ENCODE data around the gene AOAH.
"Not testable (repeated sequence)": the region's sequence is repeated elsewhere in the genome, so short reads cannot be mapped to it uniquely, and the experiment has no call there.

The AOAH gene

DNA sequence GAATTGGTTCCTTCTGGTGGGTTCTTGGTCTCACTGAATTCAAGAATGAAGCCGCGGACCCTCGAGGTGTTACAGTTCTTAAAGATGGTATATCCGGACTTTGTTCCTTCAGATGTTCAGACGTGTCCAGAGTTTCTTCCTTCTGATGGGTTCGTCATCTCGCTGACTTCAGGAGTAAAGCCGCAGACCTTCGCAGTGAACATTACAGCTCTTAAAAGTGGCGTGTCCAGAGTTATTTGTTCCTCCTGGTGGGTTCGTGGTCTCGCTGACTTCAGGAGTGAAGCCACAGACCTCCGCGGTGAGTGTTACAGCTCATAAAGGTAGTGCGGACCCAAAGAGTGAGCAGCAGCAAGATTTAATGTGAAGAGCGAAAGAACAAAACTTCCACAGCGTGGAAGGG is 220.1 kb downstream of the AOAH start:
- DNase-seq = not testable (repeated sequence)

DNA sequence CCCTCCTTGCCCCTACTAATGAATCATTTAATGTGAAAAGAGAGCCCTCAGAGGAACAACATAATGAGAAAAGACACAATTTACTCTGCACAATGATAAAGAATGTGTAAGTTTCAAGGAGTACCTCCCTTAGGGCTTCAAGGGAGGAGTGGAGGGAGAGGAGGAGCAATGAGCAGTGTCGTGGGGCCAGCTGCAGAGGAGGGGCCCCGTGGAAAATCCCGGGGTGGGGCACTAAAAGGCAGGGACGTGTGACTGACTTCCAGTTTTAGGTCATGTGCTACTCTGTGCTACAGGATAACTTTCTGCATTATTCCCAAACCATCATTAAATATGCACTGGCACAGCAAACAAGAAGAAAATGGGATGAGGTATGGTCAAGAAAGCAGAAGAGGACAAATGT is 226.5 kb downstream of the AOAH start:
- no peak for DNase-seq

DNA sequence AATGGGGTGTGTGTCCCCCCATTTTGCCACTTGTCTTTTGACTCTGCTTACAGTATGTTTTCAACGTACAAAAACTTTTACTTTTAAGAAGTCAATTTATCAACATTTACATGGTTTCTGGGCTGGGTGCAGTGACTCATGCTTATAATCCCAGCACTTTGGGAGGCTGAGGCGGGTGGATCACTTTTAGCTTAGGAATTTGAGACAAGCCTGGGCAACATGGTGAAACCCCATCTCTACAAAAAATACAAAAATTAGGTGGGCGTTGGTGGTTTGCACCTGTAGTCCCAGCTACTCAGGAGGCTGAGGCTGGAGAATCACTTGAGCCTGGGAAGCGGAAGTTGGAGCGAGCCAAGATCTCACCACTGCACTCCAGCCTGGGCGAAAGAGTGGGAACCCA is 227.1 kb downstream of the AOAH start:
- DNase-seq = not testable (repeated sequence)

DNA sequence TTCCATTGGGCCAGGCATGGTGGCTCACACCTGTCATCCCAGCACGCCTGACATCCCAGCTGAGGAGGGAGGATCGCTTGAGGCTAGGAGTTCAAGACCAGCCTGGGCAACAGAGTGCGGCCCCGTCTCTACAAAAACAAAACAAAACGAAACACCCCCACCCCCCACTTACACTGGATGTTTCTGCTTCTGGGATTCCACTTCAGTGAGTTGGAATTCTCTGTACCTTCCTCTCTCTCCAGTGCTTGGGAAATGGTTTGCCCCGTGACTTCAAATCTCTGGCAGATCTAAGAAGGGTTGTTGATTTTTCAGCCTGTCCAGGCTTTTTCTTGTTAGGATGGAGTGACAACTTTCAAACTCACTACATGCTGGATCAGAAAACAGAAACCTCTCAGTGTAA is 227.7 kb downstream of the AOAH start:
- no peak for DNase-seq

DNA sequence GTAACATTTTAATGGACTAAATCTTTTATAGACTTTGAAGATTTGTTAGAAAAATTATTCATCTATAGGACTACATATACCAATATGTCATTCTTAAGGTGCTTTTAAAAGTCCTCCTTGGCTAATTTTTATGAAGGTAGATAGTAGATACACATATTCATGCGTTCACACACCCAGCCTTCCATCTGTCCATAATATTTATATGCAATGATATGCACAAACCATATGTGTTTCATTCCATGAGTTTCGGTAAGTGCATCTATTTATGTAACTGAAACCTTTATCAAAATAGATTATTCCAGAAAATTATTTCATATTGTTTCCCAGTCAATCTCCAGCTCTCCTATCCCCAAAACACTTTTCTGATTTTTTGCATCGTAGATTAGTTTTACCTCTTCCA is 233.0 kb downstream of the AOAH start:
- DNase-seq = no peak

DNA sequence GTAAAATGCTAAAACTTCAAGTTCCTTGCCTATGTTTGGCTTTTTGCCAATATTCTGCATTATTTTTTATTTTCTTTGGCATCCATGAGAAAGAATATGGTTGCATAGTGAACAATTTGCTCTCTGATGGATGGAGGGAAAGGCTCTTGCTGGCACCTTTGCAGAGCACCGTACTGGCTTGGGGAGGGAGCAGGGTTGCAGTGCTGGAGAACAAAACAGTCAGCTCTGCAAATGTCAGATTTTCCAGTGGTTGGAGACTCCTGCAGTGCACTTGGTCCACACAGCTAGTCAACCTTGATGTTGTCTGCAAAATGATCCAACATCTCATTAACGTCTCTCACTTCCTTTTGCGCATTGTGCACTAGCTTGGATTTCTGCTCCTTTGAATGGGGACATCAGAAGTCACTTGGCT is 233.9 kb downstream of the AOAH start:
- no peak for DNase-seq

DNA sequence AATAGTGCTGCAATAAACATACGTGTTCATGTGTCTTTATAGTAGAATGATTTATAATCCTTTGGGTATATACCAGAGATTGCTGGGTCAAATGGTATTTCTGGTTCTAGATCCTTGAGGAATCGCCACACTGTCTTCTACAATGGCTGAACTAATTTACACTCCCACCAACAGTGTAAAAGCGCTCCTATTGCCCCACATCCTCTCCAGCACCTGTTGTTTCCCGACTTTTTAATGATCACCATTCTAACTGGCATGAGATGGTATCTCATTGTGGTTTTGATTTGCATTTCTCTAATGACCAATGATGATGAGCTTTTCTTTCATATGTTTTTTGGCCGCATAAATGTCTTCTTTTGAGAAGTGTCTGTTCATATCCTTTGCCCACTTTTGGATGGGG is 235.6 kb downstream of the AOAH start:
- DNase-seq = not testable (repeated sequence)

DNA sequence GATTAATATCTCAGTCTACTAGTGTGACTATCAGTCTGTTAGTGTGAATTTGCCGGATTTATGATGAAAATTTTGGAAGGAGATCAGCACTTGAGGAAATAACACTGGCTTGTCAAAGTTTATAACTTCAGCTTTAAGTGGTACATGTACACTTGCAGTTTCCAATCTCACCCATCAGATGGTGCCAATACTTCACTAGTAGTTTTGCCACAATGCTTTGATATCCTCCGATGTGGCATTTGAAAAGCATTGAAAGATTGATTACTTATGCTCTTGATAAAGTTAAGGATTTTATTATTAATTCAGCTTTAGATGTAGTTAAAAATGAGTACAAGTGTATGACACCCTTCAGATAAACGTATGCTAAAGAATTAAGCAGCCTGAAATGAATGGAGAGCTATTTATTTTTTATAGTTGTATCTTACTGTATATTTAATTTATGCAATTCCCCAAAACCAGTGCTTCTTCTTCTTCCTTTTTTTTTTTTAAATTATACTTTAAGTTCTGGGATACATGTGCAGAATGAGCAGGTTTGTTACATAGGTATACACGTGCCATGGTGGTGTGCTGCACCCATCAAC is 236.4 kb downstream of the AOAH start:
- DNase-seq = peak; percentile 69

DNA sequence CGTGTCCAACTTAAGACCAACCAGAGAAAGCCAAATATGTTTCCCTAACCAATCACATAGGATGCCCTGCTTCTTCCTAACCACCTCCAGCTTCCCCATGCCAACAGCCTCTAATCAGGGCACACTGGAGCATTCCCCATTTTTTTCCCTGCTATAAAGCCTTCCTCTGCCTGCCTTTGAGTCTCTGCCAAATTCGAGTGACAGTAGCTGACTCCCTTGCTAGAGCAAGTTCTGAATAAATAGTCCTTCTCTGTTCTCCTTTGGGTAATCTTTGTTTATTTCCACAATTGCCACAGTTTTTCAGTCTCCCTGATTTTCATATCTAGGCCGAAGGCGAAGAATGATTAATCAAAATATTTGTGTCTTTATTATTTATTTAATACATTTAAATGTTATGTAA is 238.0 kb downstream of the AOAH start:
- no peak for DNase-seq

DNA sequence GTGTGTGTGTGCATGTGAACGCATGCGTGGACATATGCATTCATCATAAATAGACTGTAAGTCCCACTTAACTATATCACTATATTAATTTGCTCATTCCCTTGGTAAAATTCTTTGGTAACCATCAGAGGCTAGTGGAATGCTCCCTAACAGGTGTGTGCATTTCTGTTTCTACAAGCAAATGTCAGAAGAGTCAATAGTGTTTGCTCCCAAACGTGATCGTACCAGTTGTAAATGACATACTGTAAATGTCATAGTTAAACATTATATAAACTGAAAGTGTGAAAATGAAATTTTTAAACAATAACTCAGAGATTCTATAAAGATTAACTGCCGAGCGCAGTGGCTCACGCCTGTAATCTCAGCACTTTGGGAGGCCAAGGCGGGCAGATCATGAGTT is 240.0 kb downstream of the AOAH start:
- DNase-seq = no peak

DNA sequence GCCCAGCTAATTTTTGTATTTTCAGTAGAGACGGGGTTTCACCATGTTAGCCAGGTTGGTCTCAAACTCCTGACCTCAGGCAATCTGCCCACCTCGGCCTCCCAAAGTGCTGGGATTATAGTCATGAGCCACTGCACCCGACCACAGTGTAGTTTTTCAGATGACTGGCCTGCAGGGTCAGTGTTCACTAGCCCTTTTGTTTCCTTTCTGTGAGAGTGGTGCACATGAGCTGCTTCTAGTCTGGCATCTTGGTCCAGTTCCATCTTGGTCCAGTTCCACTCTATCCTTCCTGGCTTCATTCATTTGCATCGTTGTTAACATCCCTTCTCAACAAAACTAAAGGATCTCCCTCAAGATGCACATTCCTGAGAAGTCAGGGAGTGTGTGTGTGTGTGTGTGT is 240.4 kb downstream of the AOAH start:
- not testable (repeated sequence) for DNase-seq

DNA sequence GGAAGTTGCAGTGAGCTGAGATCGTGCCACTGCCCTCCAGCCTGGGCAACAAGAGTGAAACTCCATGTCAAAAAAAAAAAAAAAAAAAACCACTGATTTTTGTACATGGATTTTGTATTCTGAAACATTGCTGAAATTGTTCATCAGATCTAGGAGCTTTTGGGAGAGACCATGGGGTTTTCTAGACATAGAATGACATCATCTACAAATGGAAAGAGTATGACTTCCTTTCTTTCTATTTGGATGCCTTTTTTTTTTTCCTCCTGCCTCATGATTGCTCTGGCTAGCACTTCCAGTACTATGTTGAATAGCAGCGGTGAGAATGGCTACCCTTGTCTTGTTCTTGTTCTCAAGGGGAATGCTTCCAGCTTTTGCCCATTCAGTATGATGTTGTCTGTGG is 245.5 kb downstream of the AOAH start:
- peak; percentile 38 for DNase-seq

DNA sequence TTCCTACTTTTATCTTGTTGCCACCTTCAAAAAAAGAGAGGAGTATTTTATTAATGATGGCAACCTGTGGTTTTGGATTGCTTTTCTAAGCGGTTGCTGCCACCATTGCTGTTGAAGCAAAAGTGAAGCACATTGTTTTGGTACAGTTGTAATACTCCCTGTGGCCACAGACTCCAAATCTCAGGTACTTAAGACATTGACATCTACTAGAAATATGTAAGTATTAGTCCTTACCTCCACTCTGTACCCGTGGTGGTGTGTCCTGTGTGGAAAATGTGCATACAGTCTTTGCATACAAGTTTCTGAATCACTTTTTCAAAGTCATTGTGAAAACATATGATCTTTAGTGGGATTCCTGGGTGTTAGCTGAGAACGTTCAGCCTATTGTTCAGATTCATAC is 248.9 kb downstream of the AOAH start:
- DNase-seq = no peak

DNA sequence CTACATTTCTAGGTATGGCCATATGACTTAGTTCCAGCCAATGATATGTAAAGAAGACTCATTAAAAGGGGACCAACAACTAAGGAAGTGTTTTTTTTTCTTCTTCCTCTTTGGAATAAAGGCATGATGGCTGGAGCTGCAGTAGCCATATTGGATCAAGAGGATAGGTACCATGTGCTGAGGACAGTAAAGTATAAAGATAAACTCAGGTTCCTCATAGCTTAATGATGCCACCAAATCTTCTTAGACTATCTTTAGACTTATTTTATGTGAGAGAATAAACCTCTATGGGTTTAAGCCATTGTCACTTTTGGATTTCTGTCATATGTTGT is 249.3 kb downstream of the AOAH start:
- no peak for DNase-seq

DNA sequence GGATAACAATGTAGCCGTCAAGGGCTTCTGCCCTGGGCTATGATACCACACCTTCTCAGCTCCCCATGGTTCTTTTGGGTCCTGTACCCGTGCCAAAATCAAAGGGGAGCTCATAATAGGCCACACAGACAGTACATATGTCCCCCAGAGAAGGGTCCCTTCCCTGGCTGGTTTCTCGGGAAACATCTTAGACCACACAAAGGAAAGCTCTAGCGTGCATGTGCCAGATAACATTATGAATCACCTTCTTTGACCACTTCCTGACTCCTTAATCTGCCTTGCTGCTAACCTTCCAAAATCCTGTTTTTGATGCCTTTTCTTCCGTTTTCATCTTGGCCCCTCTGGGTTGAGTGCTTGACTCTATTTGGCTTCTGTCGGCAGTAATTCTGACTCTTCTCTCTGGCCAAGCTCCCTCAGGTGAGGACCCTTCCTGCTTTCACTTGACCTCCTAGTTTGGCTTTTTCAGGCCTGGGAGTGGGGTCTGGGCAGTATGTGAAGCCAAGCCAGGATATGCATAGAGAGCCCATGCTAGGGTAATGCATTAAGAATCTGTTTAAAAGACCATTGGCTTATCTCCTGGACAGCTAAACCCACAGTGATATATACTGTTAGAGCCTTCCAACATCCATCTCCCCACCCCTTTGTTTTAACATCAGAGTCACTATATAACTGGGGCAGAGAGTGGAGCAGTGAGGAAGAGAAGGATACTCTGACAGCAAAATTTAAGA is 249.8 kb downstream of the AOAH start:
- no peak for DNase-seq

DNA sequence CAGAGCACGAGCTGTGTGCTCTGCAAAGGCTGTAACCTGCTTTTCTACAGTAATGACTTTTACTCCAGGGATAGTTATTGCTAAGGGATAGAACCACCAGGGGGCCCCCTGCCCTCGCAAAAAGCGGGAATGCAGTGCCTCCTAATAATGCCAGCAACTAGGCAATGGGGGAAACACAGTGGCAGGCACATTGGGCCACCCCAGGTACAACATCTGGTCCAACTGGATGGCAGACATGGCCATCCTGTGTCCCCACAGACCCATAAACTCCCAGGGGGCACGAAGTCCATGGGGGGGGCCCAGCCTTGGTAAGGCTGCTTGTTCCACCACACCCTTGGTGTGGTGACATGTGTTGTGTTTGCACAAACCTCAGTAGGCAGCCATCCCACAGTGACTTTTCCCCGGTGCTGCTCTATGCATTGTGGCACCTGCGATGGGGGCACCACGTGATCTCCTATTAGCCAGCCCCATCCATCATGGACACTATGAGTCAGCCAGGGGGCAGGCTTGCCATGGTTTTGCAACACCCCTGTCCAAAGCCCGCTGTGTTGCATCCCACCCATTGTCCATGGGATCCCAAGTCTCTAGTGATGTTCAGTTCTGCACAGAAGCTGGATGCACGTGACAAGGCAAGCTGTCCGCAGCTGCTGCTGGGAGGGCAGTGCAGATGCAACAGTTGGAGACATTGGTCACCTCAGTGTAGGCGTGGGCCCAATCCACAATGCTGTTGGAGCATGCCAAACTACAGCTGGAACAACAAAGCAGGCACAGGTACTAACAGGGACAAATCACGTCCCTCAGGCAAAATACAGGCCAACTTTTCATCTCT is 250.6 kb downstream of the AOAH start:
- DNase-seq = peak; percentile 32

DNA sequence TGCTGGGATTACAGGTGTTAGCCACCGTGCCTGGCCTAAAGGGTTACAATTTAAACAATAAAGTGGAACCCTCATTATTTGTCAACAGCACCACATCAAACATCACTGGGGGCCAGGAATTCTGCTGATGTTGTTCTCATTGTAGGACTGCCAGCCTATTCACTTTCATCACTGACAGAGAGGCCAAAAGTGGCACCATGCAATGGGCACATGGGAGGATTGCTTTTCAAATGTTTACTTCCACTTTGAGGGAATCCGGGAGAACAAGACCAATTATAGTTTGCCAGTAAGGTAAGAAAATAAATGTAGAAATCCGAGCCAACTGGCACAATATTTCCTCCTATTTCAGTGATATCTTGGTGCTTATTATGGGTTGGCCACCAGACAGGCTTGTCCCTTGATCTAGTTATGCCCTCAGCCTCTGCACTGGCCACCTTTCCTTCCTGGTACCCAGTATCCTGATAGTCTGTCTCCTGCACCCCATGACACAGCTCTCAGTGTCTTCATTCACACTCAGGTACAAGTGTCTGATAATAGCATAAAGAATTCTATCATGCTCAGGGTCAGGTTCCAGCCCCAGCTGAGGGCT is 252.1 kb downstream of the AOAH start:
- DNase-seq = no peak

DNA sequence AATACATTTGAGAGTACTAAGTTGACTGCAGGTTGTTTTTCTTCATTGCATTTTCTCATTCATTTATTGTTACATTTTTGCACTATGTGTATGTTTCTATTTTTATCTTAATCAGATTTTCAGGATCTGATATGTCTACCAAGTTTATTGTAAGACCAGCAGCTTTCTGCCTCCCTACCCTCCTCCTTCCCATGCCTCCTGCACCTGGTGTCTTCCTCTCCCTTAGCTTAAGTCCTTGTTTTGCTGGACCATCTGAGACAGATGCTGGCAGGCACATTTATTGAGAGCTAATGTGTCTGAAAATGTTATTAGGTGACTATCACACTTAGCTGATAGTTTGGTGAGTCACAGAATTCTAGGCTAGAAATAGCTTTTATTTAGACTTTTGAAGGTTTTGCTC is 255.1 kb downstream of the AOAH start:
- no peak for DNase-seq

DNA sequence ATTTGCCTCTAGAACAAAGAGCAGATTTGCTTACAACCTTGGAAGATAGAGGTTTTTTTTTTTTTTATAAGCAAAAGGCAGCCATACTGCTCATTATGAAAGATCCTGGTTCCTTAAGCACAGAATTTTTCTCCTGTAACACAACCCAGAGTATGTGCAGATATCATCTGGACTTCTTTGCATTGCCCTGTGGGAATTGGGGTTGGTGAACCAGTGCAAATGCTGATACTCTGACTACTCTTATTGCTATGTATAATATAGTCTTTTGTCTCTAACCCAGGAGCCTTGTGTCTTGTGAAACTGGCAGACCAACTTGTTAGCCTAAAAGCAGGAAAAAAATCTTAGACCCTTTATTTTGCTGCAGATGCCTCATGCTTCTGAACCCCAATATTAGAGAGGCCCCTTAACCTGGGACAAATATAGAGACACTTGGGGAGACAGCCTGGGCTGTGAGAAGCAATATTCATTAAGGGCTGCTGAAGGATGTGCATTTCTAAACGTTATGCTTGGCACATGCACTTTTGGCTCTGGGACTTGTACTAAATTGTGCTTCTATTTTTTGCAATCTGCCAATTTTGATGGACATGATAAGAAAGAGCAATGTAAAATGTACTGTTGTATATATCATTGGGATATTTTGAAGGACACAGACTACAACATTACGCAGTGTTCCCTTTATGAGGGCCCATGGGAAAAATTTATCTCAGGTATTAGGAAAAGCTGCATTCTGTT is 255.8 kb downstream of the AOAH start:
- DNase-seq = no peak

DNA sequence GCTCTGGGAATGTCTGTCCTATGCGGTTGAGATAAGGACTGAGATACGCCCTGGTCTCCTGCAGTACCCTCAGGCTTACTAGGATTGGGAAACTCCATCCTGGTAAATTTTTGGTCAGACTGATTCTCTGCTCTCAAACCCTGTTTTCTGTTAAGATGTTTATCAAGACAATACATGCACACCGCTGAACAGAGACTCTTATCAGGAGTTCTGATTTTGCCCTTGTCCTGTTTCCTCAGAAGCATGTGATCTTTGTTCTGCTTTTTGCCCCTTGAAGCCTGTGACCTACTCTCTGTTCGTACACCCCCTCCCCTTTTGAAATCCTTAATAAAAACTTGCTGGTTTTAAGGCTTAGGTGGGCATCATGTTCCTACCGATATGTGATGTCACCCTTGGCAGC is 258.3 kb downstream of the AOAH start:
- DNase-seq = not testable (repeated sequence)

DNA sequence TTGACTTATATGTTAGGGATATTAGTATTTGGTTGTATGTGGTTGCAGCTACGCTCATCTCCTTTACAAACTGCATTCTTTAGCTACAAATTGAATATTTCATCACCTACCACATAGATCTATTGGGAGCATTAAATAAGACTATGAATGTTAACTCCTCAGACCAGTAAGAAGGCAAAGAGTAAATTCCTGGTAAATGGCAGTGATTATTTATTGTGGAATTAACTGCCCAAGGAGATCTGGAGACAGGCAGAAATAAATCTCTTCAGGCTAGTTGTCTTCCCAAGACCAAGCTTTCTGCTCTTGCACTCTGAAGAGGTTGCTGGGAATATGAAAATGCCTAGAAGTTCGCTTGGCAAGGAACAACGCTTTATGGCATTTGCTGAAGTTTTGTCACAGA is 260.0 kb downstream of the AOAH start:
- no peak for DNase-seq
